HepG2 (cell line): ENCODE measurements around the gene TBC1D3K. TPM values are rescaled to one million over a fixed set of nuclear protein-coding genes. Genes with fewer than 3 reads are reported as not detected.

ENCODE experiments used
- BRD4 ChIP-seq: sonication (generic); formaldehyde crosslinking; IDR thresholded peaks from 2 replicates; pipeline ENCODE4 v1.4.0; 2020; ENCODE audit warnings: missing genetic modification reagents
- CEBPZ ChIP-seq: IDR thresholded peaks from 2 replicates; pipeline ENCODE4 v1.6.1; 2012; ENCODE audit warnings: low read length, improper control_type of control experiment
- FIP1L1 ChIP-seq: fragments of 200-400 bp; formaldehyde crosslinking; IDR thresholded peaks from 2 replicates; pipeline ENCODE4 v1.6.1; 2018; ENCODE audit warnings: low read depth, mild to moderate bottlenecking, low read length, moderate library complexity, borderline replicate concordance; ENCODE audit not compliant: insufficient read depth
- HMGXB3 ChIP-seq: sonication (generic); formaldehyde crosslinking; IDR thresholded peaks from 2 replicates; pipeline ENCODE4 v1.4.0; 2020; ENCODE audit warnings: missing genetic modification reagents, borderline replicate concordance
- MAX ChIP-seq: IDR thresholded peaks from 2 replicates; pipeline ENCODE4 v1.6.1; 2012; ENCODE audit warnings: inconsistent platforms
- MEF2D ChIP-seq: sonication (generic); formaldehyde crosslinking; IDR thresholded peaks from 2 replicates; pipeline ENCODE4 v1.5.1; 2020; ENCODE audit warnings: mild to moderate bottlenecking, missing genetic modification reagents
- PLSCR1 ChIP-seq: sonication (generic); formaldehyde crosslinking; IDR thresholded peaks from 2 replicates; pipeline ENCODE4 v1.5.0; 2020; ENCODE audit warnings: missing genetic modification reagents, mild to moderate bottlenecking, borderline replicate concordance
- PRPF4 ChIP-seq: fragments of 200-400 bp; formaldehyde crosslinking; IDR thresholded peaks from 2 replicates; pipeline ENCODE4 v1.6.1; 2016; ENCODE audit warnings: low read length, low read depth; ENCODE audit not compliant: poor library complexity, severe bottlenecking
- RBAK ChIP-seq: sonication (generic); formaldehyde crosslinking; IDR thresholded peaks from 2 replicates; pipeline ENCODE4 v1.5.1; 2020; ENCODE audit warnings: mild to moderate bottlenecking, missing genetic modification reagents
- RXRB ChIP-seq: IDR thresholded peaks from 2 replicates; pipeline ENCODE4 v1.6.1; 2016; ENCODE audit warnings: borderline replicate concordance, missing genetic modification reagents, missing compliant biosample characterization
- SOX6 ChIP-seq, 2 experiments: fragments of 450-650 bp in 1 of 2; sonication (generic) in 1 of 2; formaldehyde crosslinking in 1 of 2; IDR thresholded peaks; 2 replicates each; pipeline versions ENCODE4 v1.4.0 to v1.6.1; 2017 to 2020; ENCODE audit warnings: antibody characterized with exemption in 1 of 2, mild to moderate bottlenecking in 1 of 2, missing genetic modification reagents in 1 of 2
- SRY ChIP-seq: sonication (generic); formaldehyde crosslinking; IDR thresholded peaks from 2 replicates; pipeline ENCODE4 v1.8.0; 2022; ENCODE audit warnings: mild to moderate bottlenecking, missing genetic modification reagents
- TFE3 ChIP-seq: IDR thresholded peaks from 2 replicates; pipeline ENCODE4 v1.6.1; 2016
- ZNF280D ChIP-seq: sonication (generic); formaldehyde crosslinking; IDR thresholded peaks from 2 replicates; pipeline ENCODE4 v1.5.1; 2020; ENCODE audit warnings: mild to moderate bottlenecking, missing genetic modification reagents
- ZNF44 ChIP-seq: sonication (generic); formaldehyde crosslinking; IDR thresholded peaks from 2 replicates; pipeline ENCODE4 v1.5.1; 2020; ENCODE audit warnings: mild to moderate bottlenecking, missing genetic modification reagents
- ZNF569 ChIP-seq: sonication (generic); formaldehyde crosslinking; IDR thresholded peaks from 2 replicates; pipeline ENCODE4 v1.5.0; 2020; ENCODE audit warnings: mild to moderate bottlenecking, missing genetic modification reagents, moderate library complexity, borderline replicate concordance
- polyA plus RNA-seq, 8 experiments: library from polyadenylated mRNA; depleted of rRNA in 3 of 8; stranded (reverse) in 7 of 8; unstranded in 1 of 8; fragments of >200 nt; fragmentation: Illumina TruSeq in 4 of 8; extraction: Trizol in 4 of 8; gene quantifications; 2 replicates each; pipeline versions ENCODE4 v1.2.1 to v1.2.3, GENCODE V29; 2011 to 2016; ENCODE audit warnings: low read depth in 4 of 8, missing spikeins in 1 of 8, mixed read lengths in 1 of 8; ENCODE audit not compliant: insufficient read depth in 1 of 8
- total RNA-seq, 5 experiments: library from RNA; depleted of rRNA; stranded (reverse); fragments of >200 nt; fragmentation: Illumina TruSeq; extraction: Trizol; gene quantifications; 2 replicates each; pipeline ENCODE4 v1.2.3, GENCODE V29; 2016; ENCODE audit warnings: low read depth in 1 of 5

The TBC1D3K gene
- total and polyA plus RNA-seq, 2 of the 13 experiments (the other 11 are each of a cell fraction or from before 2014, with no cell fraction given): not detected

- TF ChIP-seq ZNF280D (no peak), HMGXB3 (CRISPR knock-in tag) (no peak), ZNF569 (CRISPR knock-in tag) (no peak), SRY (no peak), FIP1L1 (no peak), RXRB (CRISPR knock-in tag) (peak; percentile 51), BRD4 (CRISPR knock-in tag) (no peak), SOX6 (IDR thresholded peaks at IDR 0.05) (no peak), SOX6 (CRISPR knock-in tag; IDR thresholded peaks at IDR 0.05) (peak; percentile 81), MEF2D (CRISPR knock-in tag) (peak; percentile 68; the same call in 1 of the 2 replicates), CEBPZ (no peak), PLSCR1 (no peak), ZNF44 (no peak), RBAK (no peak), TFE3 (CRISPR knock-in tag) (no peak), PRPF4 (no peak), MAX (no peak)
These were observed 39.1 kb upstream of the TBC1D3K start (continued) for GRCh38 chr17:37885136-37885535.
